SH-SY5Y (cell line): ENCODE data around the gene IRF2BP1.

Experiments used
- GATA2 ChIP-seq: IDR thresholded peaks from 2 replicates; pipeline ENCODE4 v1.6.1; 2011; ENCODE audit warnings: mild to moderate bottlenecking, low read depth, low read length
- GATA3 ChIP-seq: IDR thresholded peaks from 2 replicates; pipeline ENCODE4 v1.6.1; 2011; ENCODE audit warnings: low read depth, mild to moderate bottlenecking, low read length, moderate library complexity

GRCh38 chr19:45848922-45849321, 37.0 kb downstream of the IRF2BP1 start:
- TF ChIP-seq GATA2 (no peak), GATA3 (no peak)
